Measurements from ENCODE around the gene AGAP1.

GRCh38 chr2:236034974-236035373 is 541.1 kb downstream of the AGAP1 start:
- TF ChIP-seq CTCF (IDR thresholded peaks at IDR 0.05) (no peak), POLR2A (IDR thresholded peaks at IDR 0.05) (no peak)

Measured in thyroid gland (tissue), 4 donors.